Stimulated activated naive CD8-positive, alpha-beta T cell treated with anti-CD3 and anti-CD28 coated beads, Interleukin-15, Interleukin-2, amounts not matched to agents 100 U/mL and 50 U/mL, for 24 hours (primary cell): ENCODE data around the gene ZNF586.
A peak's percentile ranks its signal among the peaks of the same experiment; 100 is the strongest.
"Not testable (repeated sequence)": the region's sequence is repeated elsewhere in the genome, so short reads cannot be mapped to it uniquely, and the experiment has no call there.

Experiments
- ATAC-seq: fragments of 150-1000 bp; cut with Tn5 transposase; one replicate; pipeline ENCODE4 v1.10.0; 2021
- DNase-seq: peaks from one replicate; pipeline ENCODE4 v3.0.0; 2021

ZNF586 gene

DNA sequence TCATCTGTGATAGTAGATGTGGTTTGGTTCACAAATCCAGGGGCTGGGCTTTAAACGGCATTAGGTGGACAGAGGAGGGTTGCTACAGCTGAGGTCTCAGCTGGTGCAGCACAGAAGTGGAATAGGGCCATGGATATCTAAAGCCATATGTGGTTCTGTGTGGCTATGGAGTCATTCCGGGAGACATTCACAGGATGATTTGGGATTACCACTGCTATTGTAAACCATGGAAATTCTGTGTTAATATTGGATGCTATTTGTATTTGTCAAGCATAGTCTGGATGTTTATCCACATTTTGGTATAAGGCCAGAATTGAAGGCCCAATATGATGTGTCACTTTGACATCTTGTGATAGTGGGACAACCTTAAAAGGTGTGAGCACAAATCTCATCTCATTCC is 53.7 kb downstream of the ZNF586 start:
- not testable (repeated sequence) for DNase-seq, ATAC-seq

- not testable (repeated sequence) for DNase-seq, ATAC-seq
Measured at GRCh38 chr19:57823608-57824007, 54.1 kb downstream of the ZNF586 start.

- DNase-seq = no peak
Measured at GRCh38 chr19:57825511-57825910, 56.0 kb downstream of the ZNF586 start.

GRCh38 chr19:57829316-57829715 is 59.8 kb downstream of the ZNF586 start:
- no peak for DNase-seq
- ATAC-seq = no peak

More at GRCh38 chr19:57825511-57825910, 56.0 kb downstream of the ZNF586 start:
- ATAC-seq = no peak

DNA sequence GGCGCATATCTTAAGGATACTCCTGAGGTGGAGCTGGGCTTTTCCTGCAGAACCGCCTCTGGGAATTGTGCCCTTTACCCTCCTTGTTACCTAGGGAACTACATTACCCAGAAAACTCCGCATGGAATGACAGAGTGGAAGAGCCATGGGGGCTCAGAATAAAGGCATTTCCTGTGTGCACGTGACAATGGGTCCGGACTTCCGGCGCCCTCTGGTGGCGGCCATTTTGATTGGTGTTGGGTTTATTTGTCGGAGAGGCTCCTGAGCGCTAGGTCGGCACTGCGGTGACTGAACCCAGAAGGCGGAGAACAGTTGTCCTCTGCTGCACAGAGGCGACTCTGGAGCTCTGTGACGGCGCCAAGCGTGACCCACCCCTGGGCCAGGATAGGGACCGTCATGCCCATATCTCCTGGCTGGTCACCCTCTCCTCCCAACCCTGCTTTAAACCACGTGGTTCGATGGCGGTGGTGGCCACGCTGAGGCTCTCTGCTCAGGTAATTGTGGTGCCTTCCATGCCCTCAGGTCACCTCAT is 60.7 kb downstream of the ZNF586 start, which contains the start of gene ZNF587B:
Gene ZNF587B, plus strand, starts transcription at position 229 of the 532 bp plus-strand sequence. Its CDS starts 230 bp downstream, at position 459.
- DNase-seq = peak; percentile 41
- no peak for ATAC-seq
